OCI-LY1 (cell line): ENCODE results near the gene HECW1.

Experiments used
- H2AFZ ChIP-seq: fragments of 200-600 bp; sonication (generic), shearing (Covaris generic); 2 replicates; pipeline ENCODE4 v1.6.0; 2014; ENCODE audit warnings: antibody characterized with exemption, mild to moderate bottlenecking, low read length
- H3F3A ChIP-seq: fragments of 200-600 bp; sonication (generic), shearing (Covaris generic); 2 replicates; pipeline ENCODE4 v1.6.0; 2014; ENCODE audit warnings: mild to moderate bottlenecking, antibody characterized with exemption, low read length, moderate library complexity; ENCODE audit not compliant: insufficient read depth
- H3K27ac ChIP-seq: fragments of 200-600 bp; sonication (generic); 2 replicates; pipeline ENCODE4 v1.5.1; 2014; ENCODE audit warnings: low read length, mixed run types, mild to moderate bottlenecking, low read depth; ENCODE audit not compliant: poor library complexity, severe bottlenecking
- H3K27me3 ChIP-seq: fragments of 200-600 bp; sonication (generic); 2 replicates; pipeline ENCODE4 v1.6.0; 2014; ENCODE audit warnings: antibody characterized with exemption, mild to moderate bottlenecking, low read length, moderate library complexity; ENCODE audit not compliant: insufficient read depth
- H3K36me3 ChIP-seq: fragments of 200-600 bp; sonication (generic); 2 replicates; pipeline ENCODE4 v1.6.1; 2014; ENCODE audit warnings: mild to moderate bottlenecking, antibody characterized with exemption, low read length, moderate library complexity, mixed read lengths; ENCODE audit not compliant: insufficient read depth
- H3K4me1 ChIP-seq: fragments of 200-600 bp; sonication (generic); 2 replicates; pipeline ENCODE4 v1.5.1; 2014; ENCODE audit warnings: mild to moderate bottlenecking, low read length, moderate library complexity; ENCODE audit not compliant: insufficient read depth, severe bottlenecking
- H3K4me2 ChIP-seq: fragments of 200-600 bp; sonication (generic), shearing (Covaris generic); 2 replicates; pipeline ENCODE4 v1.6.1; 2014; ENCODE audit warnings: low read length
- H3K4me3 ChIP-seq: fragments of 200-600 bp; sonication (generic); 2 replicates; pipeline ENCODE4 v1.5.1; 2014; ENCODE audit warnings: low read length, low read depth, mild to moderate bottlenecking, mixed read lengths; ENCODE audit not compliant: poor library complexity, severe bottlenecking
- H3K79me2 ChIP-seq: fragments of 200-600 bp; shearing (Covaris generic); 2 replicates; pipeline ENCODE4 v1.6.1; 2016; ENCODE audit warnings: mixed run types, low read length, mixed read lengths; ENCODE audit not compliant: insufficient read depth
- H3K9ac ChIP-seq: fragments of 200-600 bp; sonication (generic), shearing (Covaris generic); 2 replicates; pipeline ENCODE4 v1.6.1; 2014; ENCODE audit warnings: mild to moderate bottlenecking, low read length, mixed read lengths
- H3K9me2 ChIP-seq: fragments of 200-600 bp; sonication (generic), shearing (Covaris generic); 2 replicates; pipeline ENCODE4 v1.6.1; 2014; ENCODE audit warnings: low read depth, mild to moderate bottlenecking, low read length, mixed read lengths
- H3K9me3 ChIP-seq: fragments of 200-600 bp; shearing (Covaris generic); 2 replicates; pipeline ENCODE4 v1.6.1; 2014; ENCODE audit warnings: low read length, mixed read lengths
- H4K20me1 ChIP-seq: fragments of 200-600 bp; sonication (generic), shearing (Covaris generic); 2 replicates; pipeline ENCODE4 v1.6.0; 2016; ENCODE audit warnings: mild to moderate bottlenecking, low read length; ENCODE audit not compliant: insufficient read depth
- CTCF ChIP-seq: fragments of 200-600 bp; sonication (generic), shearing (Covaris generic); IDR thresholded peaks from 2 replicates; pipeline ENCODE4 v1.5.1; 2017; ENCODE audit warnings: mild to moderate bottlenecking, antibody characterized with exemption, low read length, moderate library complexity, mixed read lengths
- EZH2 ChIP-seq: fragments of 200-600 bp; sonication (generic), shearing (Covaris generic); IDR thresholded peaks from 2 replicates; pipeline ENCODE4 v1.8.0; 2017; ENCODE audit warnings: borderline replicate concordance, mixed run types, mild to moderate bottlenecking, antibody characterized with exemption, low read length, moderate library complexity, mixed read lengths

Gene HECW1

DNA sequence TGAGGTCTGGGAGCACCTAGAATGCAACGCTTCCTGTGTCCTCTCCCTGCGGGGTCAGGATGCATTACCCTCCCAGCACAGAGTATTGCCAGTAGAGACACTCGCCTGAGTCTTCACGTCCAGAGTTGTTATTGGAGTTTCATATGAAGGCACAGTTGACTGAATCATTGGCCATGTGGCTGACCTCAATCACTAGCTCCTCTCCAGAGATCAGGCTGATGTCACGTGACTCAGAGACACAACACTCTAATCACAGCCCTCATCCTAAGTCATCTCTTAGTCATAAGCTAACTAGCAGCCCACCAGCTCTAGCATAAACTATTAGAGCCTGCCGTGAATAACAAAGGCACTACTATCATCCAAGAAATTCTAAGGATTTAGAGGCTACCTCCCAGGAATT, 107.8 kb downstream of the HECW1 start:
- TF ChIP-seq CTCF (no peak), EZH2 (no peak)
- H3K27ac ChIP-seq = no peak overlapping the region
- no peaks in the 10 kb centered on the region for H3K9me2 ChIP-seq
- no peaks in the 10 kb centered on the region for H3K36me3 ChIP-seq
- H3K4me3 ChIP-seq = no peak overlapping the region
- no peak overlapping the region for H2AFZ ChIP-seq
- no peaks in the 10 kb centered on the region for H3K4me1 ChIP-seq
- H3K79me2 ChIP-seq = no peaks in the 10 kb centered on the region
- H3K4me2 ChIP-seq = no peak overlapping the region
- H3K9me3 ChIP-seq = no peaks in the 10 kb centered on the region
- H4K20me1 ChIP-seq = no peaks in the 10 kb centered on the region
- no peaks in the 10 kb centered on the region for H3F3A ChIP-seq
- H3K9ac ChIP-seq = no peak overlapping the region
- H3K27me3 ChIP-seq = peaks cover 3% of the 10 kb centered on the region

DNA sequence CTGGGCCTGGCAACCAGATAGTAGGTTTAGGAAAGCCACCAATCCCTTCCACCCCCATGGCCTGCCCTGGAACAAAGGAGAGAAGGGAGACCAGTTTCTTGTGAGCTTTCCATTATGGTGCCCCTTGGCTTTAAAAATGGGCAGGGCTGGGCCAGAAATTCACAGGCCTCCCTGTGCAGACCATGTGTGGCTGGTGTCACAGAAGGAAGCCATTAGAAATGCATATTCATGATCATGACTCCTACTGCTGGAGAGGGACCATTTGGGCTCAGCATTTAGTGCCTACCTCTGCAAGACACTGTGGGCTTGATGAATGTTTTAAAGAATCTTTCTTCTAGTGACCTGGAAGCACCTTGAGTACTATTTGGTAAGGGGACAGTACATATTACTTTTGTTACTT, 108.3 kb downstream of the HECW1 start:
- Histone ChIP-seq H3K27ac (no peak overlapping the region), H3K9ac (no peak overlapping the region)
- no peak for TF ChIP-seq CTCF
- TF ChIP-seq EZH2 = no peak

GRCh38 chr7:43229801-43230200, 117.4 kb downstream of the HECW1 start:
- no peaks in the 10 kb centered on the region for H3F3A ChIP-seq
- no peaks in the 10 kb centered on the region; the same call in 1 of the 2 replicates for H3K27me3 ChIP-seq
- H4K20me1 ChIP-seq = no peaks in the 10 kb centered on the region
- no peak overlapping the region for H3K4me2 ChIP-seq
- no peaks in the 10 kb centered on the region for H3K79me2 ChIP-seq
- TF ChIP-seq CTCF = no peak
- no peak for TF ChIP-seq EZH2
- no peaks in the 10 kb centered on the region for H3K4me1 ChIP-seq
- H3K9ac ChIP-seq = no peak overlapping the region
- H3K36me3 ChIP-seq = no peaks in the 10 kb centered on the region
- no peaks in the 10 kb centered on the region for H3K9me2 ChIP-seq
- no peak overlapping the region for H2AFZ ChIP-seq
- no peaks in the 10 kb centered on the region for H3K9me3 ChIP-seq
- H3K4me3 ChIP-seq = no peak overlapping the region
- no peak overlapping the region for H3K27ac ChIP-seq

More for the DNA sequence above, 108.3 kb downstream of the HECW1 start:
- H3K4me1 ChIP-seq = no peaks in the 10 kb centered on the region
- H3F3A ChIP-seq = no peaks in the 10 kb centered on the region
- no peaks in the 10 kb centered on the region for H4K20me1 ChIP-seq
- H3K36me3 ChIP-seq = no peaks in the 10 kb centered on the region
- peaks cover 3% of the 10 kb centered on the region for H3K27me3 ChIP-seq
- no peak overlapping the region for H3K4me2 ChIP-seq
- H3K79me2 ChIP-seq = no peaks in the 10 kb centered on the region
- no peak overlapping the region for H2AFZ ChIP-seq
- no peak overlapping the region for H3K4me3 ChIP-seq
- no peaks in the 10 kb centered on the region for H3K9me2 ChIP-seq
- H3K9me3 ChIP-seq = no peaks in the 10 kb centered on the region
